Measurements from ENCODE around the gene ARHGEF18.

DNA sequence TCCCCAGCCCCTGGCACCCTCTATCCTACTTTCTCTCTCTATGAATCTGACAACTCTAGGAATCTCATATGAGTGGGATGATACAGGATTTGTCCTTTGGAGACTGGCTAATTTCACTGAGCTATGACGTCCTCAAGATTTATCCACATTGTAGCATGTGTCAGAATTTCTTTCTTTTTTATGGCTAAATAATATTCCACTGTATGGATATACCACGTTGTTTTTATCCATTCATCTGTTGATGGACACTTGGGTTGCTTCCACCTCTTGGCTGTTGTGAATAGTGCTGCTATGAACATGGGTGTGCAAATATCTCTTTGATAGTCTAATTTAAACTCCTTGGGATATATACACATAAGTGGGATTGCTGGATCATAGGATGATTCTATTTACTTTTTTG lies 30.6 kb upstream of the ARHGEF18 start:
- no peak for TF ChIP-seq POLR2A (IDR thresholded peaks at IDR 0.05)
- no peak for TF ChIP-seq CTCF (IDR thresholded peaks at IDR 0.05)

Data from breast epithelium (tissue), 3 donors.